Measurements from ENCODE around the gene C1QL1.
"Not testable (repeated sequence)": the region's sequence is repeated elsewhere in the genome, so short reads cannot be mapped to it uniquely, and the experiment has no call there.

C1QL1 gene

GRCh38 chr17:44960691-44961090 is 7.4 kb downstream of the C1QL1 start:
- no peak for DNase-seq

GRCh38 chr17:44959821-44960531 is 8.1 kb downstream of the C1QL1 start:
- DNase-seq = no peak

- DNase-seq = no peak
These were observed 10.8 kb downstream of the C1QL1 start for GRCh38 chr17:44956998-44957981.

GRCh38 chr17:44955674-44956425 is 12.3 kb downstream of the C1QL1 start:
- DNase-seq = no peak

GRCh38 chr17:44952946-44953475 is 15.1 kb downstream of the C1QL1 start:
- DNase-seq = no peak

DNA sequence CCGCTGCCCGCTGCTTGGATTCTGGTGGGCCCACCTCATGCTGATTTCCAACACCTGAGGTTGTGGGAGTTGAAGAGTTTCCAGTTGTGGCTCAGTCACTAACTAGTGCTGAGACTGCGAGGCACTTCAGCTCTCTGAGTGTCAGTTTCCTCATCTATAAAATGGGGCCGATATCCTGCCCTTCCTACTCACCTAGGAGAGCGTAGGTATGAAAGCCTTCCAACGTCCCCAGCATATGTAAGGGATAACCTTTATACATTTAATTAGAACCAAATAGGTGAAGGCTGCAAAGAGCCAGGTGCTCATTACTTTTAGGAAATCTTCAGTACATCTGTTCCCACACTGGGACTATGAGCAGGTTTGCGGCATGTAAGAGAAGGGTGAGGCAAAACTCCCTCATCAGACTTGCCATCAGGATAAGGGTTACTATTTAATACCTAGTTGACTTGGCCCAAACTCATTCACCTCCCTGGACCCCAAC is 19.7 kb downstream of the C1QL1 start:
- no peak for DNase-seq

- peak; percentile 71 to 97 (median 80) for DNase-seq
These were observed 20.4 kb downstream of the C1QL1 start, which contains the start of gene KIF18B for GRCh38 chr17:44947461-44948314. KIF18B (minus strand) TSS chr17:44947773; CDS start chr17:44936344, 11,429 bp downstream.

- DNase-seq = not testable (repeated sequence)
These were observed 22.5 kb downstream of the C1QL1 start for GRCh38 chr17:44945652-44946051.

DNA sequence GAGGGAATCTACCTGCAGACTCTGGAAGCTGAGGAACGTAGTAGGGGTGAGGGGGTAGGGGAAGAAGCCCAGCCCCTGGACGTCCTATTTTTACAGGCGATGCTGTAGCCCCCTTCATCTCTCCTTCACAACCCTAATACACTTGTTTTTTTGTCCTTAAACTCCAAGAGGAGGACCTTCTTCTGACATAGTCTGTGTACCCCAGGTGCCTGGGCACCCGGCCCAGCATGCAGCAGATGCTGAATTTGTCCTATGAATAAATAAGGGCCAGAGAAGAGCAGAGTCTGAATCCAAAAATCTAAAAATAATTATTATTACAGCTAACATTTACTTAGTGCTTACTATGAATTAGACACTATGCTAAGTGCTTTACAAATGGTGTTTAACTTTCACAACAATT is 25.6 kb downstream of the C1QL1 start:
- no peak for DNase-seq

- peak in 1 of 5 experiments; percentile 38 for DNase-seq
These were observed 26.3 kb downstream of the C1QL1 start for GRCh38 chr17:44941712-44942331.

DNA sequence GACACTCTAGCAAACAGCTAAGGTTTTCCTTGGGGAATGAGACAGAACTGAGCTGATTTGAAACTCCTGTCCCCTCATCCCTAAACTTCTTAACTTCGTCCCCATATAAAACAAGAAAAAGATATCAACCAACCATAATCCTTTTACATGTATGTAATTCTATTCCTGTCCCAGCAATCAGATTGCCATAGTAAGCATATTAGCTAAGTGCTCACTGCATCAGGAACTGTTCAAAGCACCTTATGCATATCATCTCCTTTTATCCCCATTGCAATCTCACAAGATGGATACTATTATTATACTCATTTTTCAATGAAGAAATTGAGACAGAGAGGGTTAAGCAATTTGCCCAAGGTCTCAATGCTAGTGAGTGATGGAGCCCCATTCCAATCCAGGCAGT is 27.3 kb downstream of the C1QL1 start:
- no peak for DNase-seq

- no peak for DNase-seq
These were observed 27.8 kb downstream of the C1QL1 start for GRCh38 chr17:44940317-44940716.

GRCh38 chr17:44935116-44935515 is 33.0 kb downstream of the C1QL1 start:
- no peak for DNase-seq

DNA sequence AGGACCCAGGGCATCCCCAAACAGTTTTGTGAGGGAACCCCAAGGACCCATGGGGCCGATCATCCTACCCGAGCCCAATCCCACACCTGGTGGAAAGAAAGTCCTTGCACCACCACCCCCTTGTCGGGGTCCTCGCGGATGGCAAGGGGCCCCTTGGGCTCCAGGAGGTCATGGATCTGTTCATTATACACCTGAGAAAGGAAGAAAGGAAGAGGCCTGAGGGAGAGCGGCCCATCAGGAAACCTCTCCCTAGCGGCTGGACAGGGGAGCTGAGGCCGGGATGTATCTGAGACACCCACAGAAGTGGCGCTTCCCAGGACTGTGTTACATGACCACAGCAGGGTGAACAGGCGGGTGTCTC is 33.4 kb downstream of the C1QL1 start:
- DNase-seq = no peak

DNA sequence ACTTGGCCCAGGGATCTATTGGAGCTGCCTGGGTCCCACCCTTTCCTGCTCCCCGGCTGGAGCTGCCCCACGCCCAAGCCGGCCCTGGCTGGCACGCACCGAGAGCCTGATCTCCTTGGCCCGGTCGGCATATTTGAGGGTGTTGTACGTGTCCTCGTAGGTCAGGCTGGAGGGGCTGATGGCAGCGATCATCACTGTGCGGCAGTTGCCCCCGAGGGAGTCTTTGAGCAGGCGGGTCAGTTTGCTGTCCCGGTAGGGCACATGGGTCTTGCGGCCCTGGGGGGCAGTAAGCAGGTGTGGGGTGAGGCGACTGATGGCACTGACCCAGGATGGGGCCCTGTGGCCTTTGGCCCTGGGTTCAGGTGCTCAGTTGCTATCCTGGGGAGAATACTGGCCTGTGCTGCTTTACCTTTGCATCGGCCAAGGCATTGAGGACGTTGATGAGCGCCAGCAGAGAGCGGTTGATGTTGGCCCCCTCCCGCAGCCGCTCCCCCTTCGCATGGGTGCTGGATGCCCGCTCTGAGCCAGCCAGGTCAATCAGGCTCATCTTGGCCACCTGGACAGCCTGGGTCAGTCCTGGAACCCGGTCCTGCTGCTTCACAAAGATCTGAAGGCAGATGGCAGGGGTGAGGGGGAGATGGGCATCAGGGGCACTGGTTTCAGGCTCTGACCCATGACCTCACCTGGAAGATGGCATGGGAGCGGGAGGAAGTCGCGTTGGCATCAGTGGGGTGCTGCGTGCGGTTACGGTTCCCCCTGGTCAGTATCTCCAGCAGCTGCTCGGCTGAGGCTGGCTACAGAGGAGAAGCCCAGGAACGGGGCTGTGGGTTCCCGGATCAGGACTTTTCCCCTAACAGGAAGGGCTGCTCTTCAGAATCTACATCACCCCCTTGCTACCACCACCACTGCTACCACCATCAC is 34.0 kb downstream of the C1QL1 start:
- no peak for DNase-seq

DNA sequence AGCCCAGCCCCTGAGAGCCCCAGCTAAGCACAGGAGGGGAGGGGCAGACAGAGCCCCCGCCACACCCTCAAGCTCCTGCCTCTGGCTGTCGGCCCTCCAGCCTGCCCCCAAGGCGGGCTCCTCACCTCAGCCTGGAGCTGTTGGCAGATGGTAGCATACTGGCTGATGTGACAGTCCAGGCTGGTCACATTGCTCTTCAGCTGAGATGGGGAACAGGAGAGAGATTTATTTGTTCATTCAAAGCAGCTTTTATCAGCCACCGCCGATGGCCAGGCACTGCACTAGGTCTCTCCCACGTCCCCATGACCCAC is 35.4 kb downstream of the C1QL1 start:
- no peak for DNase-seq

GRCh38 chr17:44932096-44932786 is 35.9 kb downstream of the C1QL1 start:
- DNase-seq = no peak

GRCh38 chr17:44931376-44931775 is 36.7 kb downstream of the C1QL1 start:
- DNase-seq = no peak

DNA sequence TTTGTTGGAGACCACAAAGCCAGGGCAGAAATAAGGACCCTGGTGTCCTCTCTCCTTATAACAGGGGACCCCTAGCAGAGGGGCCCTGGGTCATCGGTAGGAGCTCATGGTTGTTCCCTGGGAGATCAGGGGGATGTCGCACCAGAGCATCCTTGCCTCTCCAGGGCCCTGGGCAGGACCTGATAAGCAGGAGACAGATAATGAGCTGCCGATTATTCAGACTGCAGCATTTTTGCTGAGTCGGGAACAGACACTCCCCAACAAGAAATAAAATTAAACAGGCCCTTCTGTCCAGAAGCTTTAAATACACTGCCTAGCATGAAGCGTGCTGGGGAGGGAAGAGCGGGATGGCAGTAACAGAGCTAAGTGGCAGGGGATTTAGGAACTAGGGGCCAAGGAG is 37.4 kb downstream of the C1QL1 start:
- DNase-seq = no peak
